Breast epithelium (tissue), 4 donors: ENCODE data around the gene PRPS1L1. TPM values are rescaled to one million over a fixed set of nuclear protein-coding genes. Genes with fewer than 3 reads are reported as not detected.
A peak's percentile ranks its signal among the peaks of the same experiment; 100 is the strongest.

Experiments used
- DNase-seq, 2 donors: peaks; one replicate each; pipeline ENCODE4 v3.0.0-alpha.2; 2019; ENCODE audit warnings: low spot score in 2 of 2
- H3K27ac ChIP-seq, 2 donors: fragments of 200-600 bp; sonication (generic) in 1 of 2; one replicate each; pipeline ENCODE4 v1.5.1; 2016 to 2019; ENCODE audit warnings: mild to moderate bottlenecking in 1 of 2
- H3K27me3 ChIP-seq, 2 donors: fragments of 200-600 bp; sonication (generic) in 1 of 2; one replicate each; pipeline versions ENCODE4 v1.5.1 to v1.6.0; 2017 to 2019; ENCODE audit warnings: control low read depth in 1 of 2, mild to moderate bottlenecking in 1 of 2
- H3K36me3 ChIP-seq: fragments of 200-600 bp; one replicate; pipeline ENCODE4 v1.5.1; 2019
- H3K4me1 ChIP-seq, 2 donors: fragments of 200-600 bp; sonication (generic); one replicate each; pipeline ENCODE4 v1.5.1; 2016 to 2019; ENCODE audit warnings: control low read depth in 1 of 2
- H3K4me3 ChIP-seq, 3 donors: fragments of 200-600 bp; sonication (generic); 1 replicate in 2 of 3; 2 replicates in 1 of 3; pipeline ENCODE4 v1.5.1; 2016 to 2019; ENCODE audit warnings: mild to moderate bottlenecking in 3 of 3, moderate library complexity in 2 of 3
- H3K9me3 ChIP-seq, 2 donors: fragments of 200-600 bp; sonication (generic) in 1 of 2; one replicate each; pipeline ENCODE4 v1.5.1; 2016 to 2019; ENCODE audit warnings: control low read depth in 1 of 2
- POLR2A ChIP-seq: fragments of 450-650 bp; IDR thresholded peaks from one replicate; pipeline ENCODE4 v1.6.1; 2016; ENCODE audit warnings: antibody characterized with exemption, mild to moderate bottlenecking, moderate library complexity
- POLR2AphosphoS5 ChIP-seq, 3 donors: sonication (generic); formaldehyde crosslinking; IDR thresholded peaks; one replicate each; pipeline ENCODE4 v1.6.1; 2017; ENCODE audit warnings: antibody characterized with exemption in 3 of 3
- intact Hi-C: fragments of 100-400 bp; cut with DNase I; formaldehyde crosslinking; loops from one replicate; pipeline ENCODE4 v1.15.1; 2023; ENCODE audit warnings: low total_unique reads
- total RNA-seq, 3 donors: library from RNA; depleted of rRNA; stranded (reverse); fragments of >200 nt; gene quantifications; one replicate each; pipeline ENCODE4 v1.1.0, GENCODE V29; 2016
- TF ChIP-seq, protein P1 (sequence below), 3 donors: fragments of 450-650 bp; IDR thresholded peaks; one replicate each; pipeline ENCODE4 v1.5.1; 2016 to 2017; ENCODE audit warnings: antibody characterized with exemption in 3 of 3, mild to moderate bottlenecking in 3 of 3, moderate library complexity in 3 of 3

The PRPS1L1 gene
- total RNA-seq, 3 donors from 2014 or later = not detected

DNA sequence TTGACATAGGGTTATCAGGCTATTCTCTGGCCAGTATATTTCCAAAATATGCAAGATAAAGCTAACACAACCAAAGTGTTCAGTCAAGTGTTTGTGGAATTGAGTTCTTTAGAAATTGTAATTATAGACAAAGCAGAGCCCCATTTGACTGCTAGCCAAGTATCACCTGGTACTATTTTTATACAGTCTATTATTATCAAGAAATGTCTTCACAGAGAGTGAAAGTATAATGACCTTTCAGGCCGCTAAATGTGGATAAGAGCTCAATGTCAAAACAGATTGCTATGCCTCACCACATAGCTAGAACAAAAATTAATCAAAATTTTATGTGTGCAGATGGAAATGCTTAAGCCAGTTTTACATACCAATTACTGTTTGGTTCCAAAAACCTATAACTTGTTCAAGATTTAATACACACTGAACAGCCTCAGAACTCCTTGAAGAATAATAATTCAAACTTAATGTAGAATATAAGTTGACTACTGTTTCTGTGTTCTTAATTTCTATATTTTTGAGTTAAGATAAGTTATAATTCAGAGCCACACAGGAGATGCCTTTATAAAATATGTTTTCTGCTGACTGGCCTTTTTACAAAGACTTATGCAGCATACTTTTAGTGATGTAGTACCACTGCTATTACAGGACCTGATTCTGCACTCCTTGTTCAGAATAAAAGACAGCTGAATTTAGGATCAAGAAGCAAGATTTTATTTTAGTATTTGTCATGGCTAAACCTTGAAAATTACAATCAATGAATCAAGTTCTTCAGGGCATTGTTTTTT lies 31.0 kb downstream of the PRPS1L1 start:
- Histone ChIP-seq H3K27me3 (no peaks in the 10 kb centered on the region), H3K36me3 (no peaks in the 10 kb centered on the region), H3K4me1 (no peaks in the 10 kb centered on the region), H3K4me3 (no peak overlapping the region), H3K9me3 (peaks cover 0 to 6% of the 10 kb centered on the region in 2 donors), H3K27ac (no peak overlapping the region)
- intact Hi-C loops = no loop called here
- no peak for TF ChIP-seq POLR2AphosphoS5 (IDR thresholded peaks at IDR 0.05)
- no peak for TF ChIP-seq POLR2A
- TF ChIP-seq, protein P1, sequence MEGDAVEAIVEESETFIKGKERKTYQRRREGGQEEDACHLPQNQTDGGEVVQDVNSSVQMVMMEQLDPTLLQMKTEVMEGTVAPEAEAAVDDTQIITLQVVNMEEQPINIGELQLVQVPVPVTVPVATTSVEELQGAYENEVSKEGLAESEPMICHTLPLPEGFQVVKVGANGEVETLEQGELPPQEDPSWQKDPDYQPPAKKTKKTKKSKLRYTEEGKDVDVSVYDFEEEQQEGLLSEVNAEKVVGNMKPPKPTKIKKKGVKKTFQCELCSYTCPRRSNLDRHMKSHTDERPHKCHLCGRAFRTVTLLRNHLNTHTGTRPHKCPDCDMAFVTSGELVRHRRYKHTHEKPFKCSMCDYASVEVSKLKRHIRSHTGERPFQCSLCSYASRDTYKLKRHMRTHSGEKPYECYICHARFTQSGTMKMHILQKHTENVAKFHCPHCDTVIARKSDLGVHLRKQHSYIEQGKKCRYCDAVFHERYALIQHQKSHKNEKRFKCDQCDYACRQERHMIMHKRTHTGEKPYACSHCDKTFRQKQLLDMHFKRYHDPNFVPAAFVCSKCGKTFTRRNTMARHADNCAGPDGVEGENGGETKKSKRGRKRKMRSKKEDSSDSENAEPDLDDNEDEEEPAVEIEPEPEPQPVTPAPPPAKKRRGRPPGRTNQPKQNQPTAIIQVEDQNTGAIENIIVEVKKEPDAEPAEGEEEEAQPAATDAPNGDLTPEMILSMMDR (IDR thresholded peaks at IDR 0.05) = no peak
- no peak for DNase-seq

DNA sequence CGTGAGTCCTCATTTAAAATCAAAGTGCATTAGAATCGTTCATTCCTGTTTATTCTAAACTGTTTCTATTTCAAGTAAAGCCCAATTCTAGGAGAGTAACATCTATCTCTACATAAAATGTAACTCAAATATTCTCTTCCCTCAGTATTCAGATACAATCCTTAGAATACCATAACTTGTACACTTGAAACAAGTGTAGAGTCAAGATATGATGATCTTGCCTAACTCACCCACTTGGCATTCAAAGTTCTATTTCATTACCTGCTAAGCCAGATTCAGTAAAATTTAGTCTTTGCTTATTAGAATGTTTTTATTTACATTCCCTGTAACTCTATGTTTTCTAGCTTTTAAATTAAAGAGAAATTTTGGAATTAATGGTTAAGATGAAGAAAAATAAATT lies 31.6 kb downstream of the PRPS1L1 start:
- Histone ChIP-seq H3K27ac (no peak overlapping the region), H3K4me3 (no peak overlapping the region)
- intact Hi-C loops = no loop called here

DNA sequence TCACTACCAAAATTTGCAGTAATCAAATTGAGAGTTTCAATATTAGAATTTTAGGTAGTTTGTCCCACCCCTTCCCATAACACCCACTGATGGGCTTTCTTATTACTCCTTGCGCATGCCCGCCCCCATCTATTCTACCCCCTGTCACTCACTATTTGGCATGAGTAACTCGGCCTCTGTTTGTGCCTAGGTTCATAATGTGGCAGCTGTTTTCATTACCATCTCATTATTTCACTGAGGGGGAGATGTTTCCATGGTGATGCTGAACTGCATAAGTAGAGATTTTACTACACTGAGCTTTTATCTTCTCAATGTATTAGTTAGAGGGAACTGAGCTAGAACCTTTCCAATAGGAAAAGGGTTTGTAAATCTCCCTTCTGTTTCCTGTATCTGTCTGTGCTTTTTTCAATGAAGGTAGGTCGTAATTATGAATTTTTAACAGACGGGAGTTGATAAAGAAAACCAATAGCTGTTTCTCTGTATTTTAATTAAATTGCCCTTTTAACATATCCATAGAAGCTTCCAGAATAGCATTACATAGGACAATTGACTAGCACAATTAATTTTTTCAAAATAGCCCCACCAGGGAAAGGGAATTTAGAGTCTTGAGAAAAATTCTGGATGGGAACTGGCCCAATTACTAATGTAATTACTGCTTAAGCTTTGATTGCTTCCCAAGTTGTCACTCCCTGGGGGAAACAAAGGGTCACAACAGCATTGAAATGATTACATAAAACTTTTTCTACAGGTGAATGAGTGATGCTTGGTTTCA lies 33.4 kb downstream of the PRPS1L1 start:
- H3K4me3 ChIP-seq = no peak overlapping the region
- DNase-seq = no peak
- H3K9me3 ChIP-seq = peaks cover 0 to 6% of the 10 kb centered on the region in 2 donors
- H3K36me3 ChIP-seq = no peaks in the 10 kb centered on the region
- intact Hi-C loops = no loop called here
- H3K27me3 ChIP-seq = no peaks in the 10 kb centered on the region
- H3K27ac ChIP-seq = no peak overlapping the region
- TF ChIP-seq POLR2A (no peak), POLR2AphosphoS5 (IDR thresholded peaks at IDR 0.05) (no peak)
- TF ChIP-seq, protein P1 (IDR thresholded peaks at IDR 0.05) = no peak
- no peaks in the 10 kb centered on the region for H3K4me1 ChIP-seq

More for the DNA sequence above, 31.6 kb downstream of the PRPS1L1 start:
- no peaks in the 10 kb centered on the region for H3K36me3 ChIP-seq
- TF ChIP-seq, protein P1 (IDR thresholded peaks at IDR 0.05) = no peak
- TF ChIP-seq POLR2AphosphoS5 (IDR thresholded peaks at IDR 0.05) (no peak), POLR2A (no peak)
- H3K4me1 ChIP-seq = no peaks in the 10 kb centered on the region
- DNase-seq = no peak
- peaks cover 0 to 6% of the 10 kb centered on the region in 2 donors for H3K9me3 ChIP-seq
- no peaks in the 10 kb centered on the region for H3K27me3 ChIP-seq

DNA sequence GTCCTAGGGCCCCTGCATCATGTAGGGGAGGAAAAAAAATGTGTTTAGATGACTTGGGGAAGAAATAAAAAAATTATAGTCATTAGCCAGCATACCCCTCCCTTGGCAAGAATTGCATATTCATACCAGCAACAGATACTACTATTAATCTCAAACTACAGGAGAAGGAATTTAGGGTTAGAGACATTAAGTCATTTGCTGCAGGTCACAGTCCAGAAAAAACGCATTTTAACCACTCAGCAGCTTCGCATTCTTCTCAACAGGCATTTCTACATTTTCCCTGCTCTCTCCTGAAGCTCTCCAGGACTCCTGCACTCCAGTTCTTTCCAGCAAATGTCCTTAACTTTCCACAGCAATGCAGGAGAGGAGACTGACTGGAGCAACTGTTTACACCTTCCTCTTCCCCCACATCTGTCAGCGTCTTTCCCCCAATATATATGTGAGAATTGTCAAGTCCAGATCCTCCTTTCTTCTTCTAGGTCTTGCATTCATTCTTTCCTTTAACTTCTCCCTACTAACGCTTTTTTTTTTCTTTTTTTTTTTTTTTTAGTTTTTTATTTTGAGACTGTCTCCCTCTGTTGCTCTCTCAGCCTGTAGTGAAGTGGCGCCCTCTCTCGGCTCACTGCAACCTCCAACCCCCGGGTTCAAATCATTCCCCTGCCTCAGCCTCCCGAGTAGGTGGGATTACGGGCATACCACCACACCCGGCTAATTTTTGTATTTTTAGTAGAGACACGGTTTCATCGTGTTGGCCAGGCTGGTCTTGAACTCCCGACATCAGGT lies 35.6 kb downstream of the PRPS1L1 start:
- intact Hi-C loops = no loop called here
- no peak for DNase-seq
- no peak overlapping the region for H3K27ac ChIP-seq
- H3K4me1 ChIP-seq = no peaks in the 10 kb centered on the region
- H3K4me3 ChIP-seq = no peak overlapping the region
- H3K36me3 ChIP-seq = no peaks in the 10 kb centered on the region
- TF ChIP-seq POLR2AphosphoS5 (IDR thresholded peaks at IDR 0.05) (no peak), POLR2A (no peak)
- TF ChIP-seq, protein P1 (IDR thresholded peaks at IDR 0.05) = peak in 1 of 3 donors; percentile 9
- H3K27me3 ChIP-seq = no peaks in the 10 kb centered on the region
- H3K9me3 ChIP-seq = no peaks in the 10 kb centered on the region
